OCI-LY3 (cell line): ENCODE measurements around the gene ITGA7.

Source experiments
- H2AFZ ChIP-seq: fragments of 200-600, 300-600 bp; shearing (Covaris generic); 2 replicates; pipeline ENCODE4 v1.6.0; 2014; ENCODE audit warnings: antibody characterized with exemption, low read depth, low read length
- H3K27ac ChIP-seq: fragments of 200-600, 300-600 bp; sonication (generic); 2 replicates; pipeline ENCODE4 v1.5.1; 2014; ENCODE audit warnings: mild to moderate bottlenecking, low read length, moderate library complexity, mixed read lengths
- H3K27me3 ChIP-seq: fragments of 200-600, 300-600 bp; sonication (generic); 2 replicates; pipeline ENCODE4 v1.6.1; 2014; ENCODE audit warnings: low read depth, low read length, mixed read lengths
- H3K36me3 ChIP-seq: fragments of 200-600, 300-600 bp; sonication (generic); replicated peaks from 2 replicates; pipeline ENCODE3; 2014; ENCODE audit warnings: low read depth, low read length, mixed read lengths
- H3K4me1 ChIP-seq: fragments of 300-600, 200-600 bp; sonication (generic); 2 replicates; pipeline ENCODE4 v1.6.1; 2014; ENCODE audit warnings: low read length, mixed read lengths
- H3K4me2 ChIP-seq: fragments of 200-600, 300-600 bp; sonication (generic); 2 replicates; pipeline ENCODE4 v1.6.1; 2014; ENCODE audit warnings: low read length, mixed read lengths
- H3K4me3 ChIP-seq: fragments of 300-600, 200-600 bp; sonication (generic); 2 replicates; pipeline ENCODE4 v1.5.1; 2014; ENCODE audit warnings: antibody characterized with exemption, mild to moderate bottlenecking, low read length, moderate library complexity
- H3K79me2 ChIP-seq: fragments of 300-600, 200-600 bp; shearing (Covaris generic); 2 replicates; pipeline ENCODE4 v1.6.1; 2014; ENCODE audit warnings: mild to moderate bottlenecking, low read length, mixed read lengths
- H3K9ac ChIP-seq: fragments of 300-600, 200-600 bp; shearing (Covaris generic); 2 replicates; pipeline ENCODE4 v1.6.0; 2014; ENCODE audit warnings: mild to moderate bottlenecking, low read length, moderate library complexity
- H3K9me3 ChIP-seq: fragments of 200-600, 300-600 bp; shearing (Covaris generic); 2 replicates; pipeline ENCODE4 v1.6.1; 2014; ENCODE audit warnings: low read length, mixed read lengths; ENCODE audit not compliant: insufficient read depth
- H4K20me1 ChIP-seq: fragments of 200-600, 300-600 bp; sonication (generic); 2 replicates; pipeline ENCODE4 v1.6.1; 2016; ENCODE audit warnings: low read length, mixed read lengths; ENCODE audit not compliant: insufficient read depth
- EZH2phosphoT487 ChIP-seq: fragments of 200-600 bp; shearing (Covaris generic); IDR thresholded peaks from 2 replicates; pipeline ENCODE4 v1.6.1; 2018; ENCODE audit warnings: antibody characterized with exemption, mixed run types, low read depth
- TF ChIP-seq, protein P1 (sequence below): fragments of 200-600, 300-600 bp; sonication (generic); IDR thresholded peaks from 2 replicates; pipeline ENCODE4 v1.5.1; 2014; ENCODE audit warnings: antibody characterized with exemption, low read length, low read depth

ITGA7 gene

DNA sequence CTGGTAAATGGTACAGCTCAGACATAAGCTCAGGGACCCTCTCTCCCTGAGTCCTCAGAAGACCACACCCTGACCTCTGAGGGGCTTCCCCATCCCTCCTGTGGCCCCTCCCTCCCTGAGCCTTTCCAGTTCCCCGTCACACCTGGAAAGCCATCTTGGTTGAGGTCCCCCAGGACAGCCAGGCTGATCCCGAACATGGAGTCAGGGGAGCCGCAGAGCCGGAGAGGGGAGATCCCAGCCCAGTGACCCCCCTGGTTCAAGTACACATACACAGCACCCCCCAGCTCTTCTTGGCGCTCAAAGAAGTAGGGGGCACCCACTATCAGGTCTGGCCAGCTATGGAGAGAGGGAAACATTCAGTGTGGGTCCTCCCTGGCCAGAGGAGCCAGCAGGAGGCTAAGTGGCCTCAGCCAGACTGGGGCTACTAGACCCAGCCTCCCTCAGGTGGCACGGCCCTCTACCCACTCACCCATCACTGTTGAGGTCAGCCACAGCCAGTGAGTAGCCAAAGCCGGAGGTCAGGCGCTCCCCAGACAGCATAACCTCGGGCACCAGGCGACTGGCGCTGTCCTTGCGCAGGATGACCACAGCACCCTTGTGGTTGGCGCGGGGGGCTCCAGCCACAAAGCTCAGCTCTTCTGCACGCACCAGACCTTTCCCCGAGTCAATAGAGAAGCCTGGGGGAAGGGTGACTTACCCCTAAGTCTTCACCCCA, 9.3 kb downstream of the ITGA7 start:
- H3K36me3 ChIP-seq, result no peaks in the 10 kb centered on the region
- H4K20me1 ChIP-seq, result no peaks in the 10 kb centered on the region
- H3K4me3 ChIP-seq, result no peak overlapping the region
- H3K27ac ChIP-seq, result no peak overlapping the region
- H3K27me3 ChIP-seq, result no peaks in the 10 kb centered on the region
- TF ChIP-seq EZH2phosphoT487, result no peak
- TF ChIP-seq, protein P1, sequence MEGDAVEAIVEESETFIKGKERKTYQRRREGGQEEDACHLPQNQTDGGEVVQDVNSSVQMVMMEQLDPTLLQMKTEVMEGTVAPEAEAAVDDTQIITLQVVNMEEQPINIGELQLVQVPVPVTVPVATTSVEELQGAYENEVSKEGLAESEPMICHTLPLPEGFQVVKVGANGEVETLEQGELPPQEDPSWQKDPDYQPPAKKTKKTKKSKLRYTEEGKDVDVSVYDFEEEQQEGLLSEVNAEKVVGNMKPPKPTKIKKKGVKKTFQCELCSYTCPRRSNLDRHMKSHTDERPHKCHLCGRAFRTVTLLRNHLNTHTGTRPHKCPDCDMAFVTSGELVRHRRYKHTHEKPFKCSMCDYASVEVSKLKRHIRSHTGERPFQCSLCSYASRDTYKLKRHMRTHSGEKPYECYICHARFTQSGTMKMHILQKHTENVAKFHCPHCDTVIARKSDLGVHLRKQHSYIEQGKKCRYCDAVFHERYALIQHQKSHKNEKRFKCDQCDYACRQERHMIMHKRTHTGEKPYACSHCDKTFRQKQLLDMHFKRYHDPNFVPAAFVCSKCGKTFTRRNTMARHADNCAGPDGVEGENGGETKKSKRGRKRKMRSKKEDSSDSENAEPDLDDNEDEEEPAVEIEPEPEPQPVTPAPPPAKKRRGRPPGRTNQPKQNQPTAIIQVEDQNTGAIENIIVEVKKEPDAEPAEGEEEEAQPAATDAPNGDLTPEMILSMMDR, result no peak
- no peak overlapping the region for H2AFZ ChIP-seq
- no peaks in the 10 kb centered on the region for H3K4me1 ChIP-seq
- H3K4me2 ChIP-seq, result no peak overlapping the region
- no peaks in the 10 kb centered on the region for H3K79me2 ChIP-seq
- no peak overlapping the region for H3K9ac ChIP-seq
- no peaks in the 10 kb centered on the region for H3K9me3 ChIP-seq

DNA sequence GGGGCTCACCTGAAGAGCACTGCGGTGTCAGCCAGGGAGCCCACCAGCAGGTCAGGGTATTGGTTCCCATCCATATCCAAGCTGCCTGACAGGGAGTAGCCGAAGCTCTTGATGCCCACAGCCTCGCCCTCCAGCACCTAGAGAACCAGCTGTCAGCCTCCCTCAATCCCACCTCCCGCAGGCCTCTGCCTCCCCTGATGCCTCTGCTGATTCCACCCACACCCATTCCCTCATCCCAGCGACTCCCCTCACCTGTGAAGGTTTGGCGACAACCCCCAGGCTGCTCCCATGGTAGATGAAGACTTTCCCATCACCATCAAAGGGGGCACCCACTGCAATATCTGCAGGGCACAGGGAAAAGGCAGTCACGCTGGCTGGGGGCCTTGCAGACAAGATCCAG, 10.0 kb downstream of the ITGA7 start:
- H2AFZ ChIP-seq, result no peak overlapping the region
- TF ChIP-seq, protein P1, result no peak
- TF ChIP-seq EZH2phosphoT487, result no peak
- H3K9me3 ChIP-seq, result no peaks in the 10 kb centered on the region
- no peak overlapping the region for H3K27ac ChIP-seq
- H4K20me1 ChIP-seq, result no peaks in the 10 kb centered on the region
- H3K9ac ChIP-seq, result no peak overlapping the region
- H3K36me3 ChIP-seq, result no peaks in the 10 kb centered on the region
- no peak overlapping the region for H3K4me3 ChIP-seq
- H3K79me2 ChIP-seq, result no peaks in the 10 kb centered on the region
- H3K27me3 ChIP-seq, result no peaks in the 10 kb centered on the region
- H3K4me2 ChIP-seq, result no peak overlapping the region
- no peaks in the 10 kb centered on the region for H3K4me1 ChIP-seq

DNA sequence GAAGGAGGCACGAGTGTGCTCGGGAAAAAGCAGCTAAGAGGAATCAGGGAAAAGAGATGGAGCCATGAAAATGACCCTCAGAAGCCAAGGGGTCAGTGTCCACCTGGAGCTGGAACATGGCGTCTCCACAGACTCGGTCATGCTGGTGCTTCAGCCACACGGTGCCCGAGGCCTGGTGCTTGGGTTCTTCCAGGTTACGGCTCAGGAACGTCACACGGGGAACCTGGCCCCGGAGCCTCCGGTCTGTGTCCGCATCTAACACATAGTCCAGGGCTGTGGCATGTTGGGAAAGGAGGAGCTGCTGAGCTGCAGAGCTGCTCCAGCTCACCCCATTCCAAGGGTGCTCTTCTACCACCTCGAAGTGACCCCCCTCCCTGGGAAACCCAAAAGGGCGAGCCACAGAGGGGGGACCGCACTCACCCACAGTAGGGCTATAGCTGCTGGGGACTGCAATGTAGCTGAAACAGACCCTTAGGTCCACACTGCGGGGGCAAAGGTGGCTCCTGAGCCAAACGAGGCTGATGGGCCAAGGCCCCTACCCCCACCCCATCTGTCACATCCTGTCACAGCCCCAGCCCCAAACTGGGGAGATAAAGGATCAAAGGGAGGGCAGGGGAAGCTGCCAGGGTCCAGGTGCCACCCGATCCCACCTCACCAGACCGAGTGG, 10.8 kb downstream of the ITGA7 start:
- H3K4me3 ChIP-seq, result no peak overlapping the region
- no peak overlapping the region for H3K9ac ChIP-seq
- TF ChIP-seq EZH2phosphoT487, result no peak
- TF ChIP-seq, protein P1, result no peak
- H3K27ac ChIP-seq, result no peak overlapping the region
- no peaks in the 10 kb centered on the region for H3K27me3 ChIP-seq
- no peaks in the 10 kb centered on the region for H3K4me1 ChIP-seq
- H3K36me3 ChIP-seq, result no peaks in the 10 kb centered on the region
- H3K9me3 ChIP-seq, result no peaks in the 10 kb centered on the region
- H3K79me2 ChIP-seq, result no peaks in the 10 kb centered on the region
- no peaks in the 10 kb centered on the region for H4K20me1 ChIP-seq
- no peak overlapping the region for H3K4me2 ChIP-seq
- no peak overlapping the region for H2AFZ ChIP-seq

DNA sequence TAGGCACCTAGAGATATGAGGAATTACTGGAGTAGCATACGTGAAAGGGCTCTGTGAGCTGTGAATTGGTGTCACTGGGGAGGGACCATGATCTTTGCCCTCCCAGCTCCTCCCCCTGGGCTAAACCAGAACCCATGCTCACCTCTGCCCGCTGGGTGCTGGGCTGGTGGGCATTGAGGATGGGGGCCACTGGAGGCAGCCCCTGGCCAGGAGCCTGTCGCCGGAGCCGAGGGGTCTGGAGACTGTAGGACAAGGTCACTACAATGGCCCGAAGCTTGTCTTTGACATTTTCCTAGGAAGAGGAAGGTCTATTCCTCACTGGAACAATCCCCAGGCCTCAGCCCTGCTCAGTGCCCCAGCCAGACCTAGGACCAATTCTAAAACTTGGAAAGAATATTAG, 11.6 kb downstream of the ITGA7 start:
- H3K4me1 ChIP-seq, result no peaks in the 10 kb centered on the region
- no peaks in the 10 kb centered on the region for H3K27me3 ChIP-seq
- no peaks in the 10 kb centered on the region for H3K79me2 ChIP-seq
- no peaks in the 10 kb centered on the region for H3K36me3 ChIP-seq
- H4K20me1 ChIP-seq, result no peaks in the 10 kb centered on the region
- no peak overlapping the region for H3K9ac ChIP-seq
- H3K4me2 ChIP-seq, result no peak overlapping the region
- H3K27ac ChIP-seq, result no peak overlapping the region
- H3K4me3 ChIP-seq, result no peak overlapping the region
- no peak for TF ChIP-seq EZH2phosphoT487
- TF ChIP-seq, protein P1, result no peak
- no peak overlapping the region for H2AFZ ChIP-seq
- H3K9me3 ChIP-seq, result no peaks in the 10 kb centered on the region
